Measurements from ENCODE around the gene CASP2. TPM values are rescaled to one million over a fixed set of nuclear protein-coding genes. Genes with fewer than 3 reads are reported as not detected.

Gene CASP2
- total and polyA plus RNA-seq, 2 of the 13 experiments (the other 11 are each of a cell fraction or from before 2014, with no cell fraction given), result 10.2 to 13.7 TPM

GRCh38 chr7:143321242-143321641 is 33.1 kb downstream of the CASP2 start (continued):
- no peak for TF ChIP-seq HMGXB3 (CRISPR knock-in tag; IDR thresholded peaks at IDR 0.05; ENCODE audit: borderline replicate concordance)
- no peak for TF ChIP-seq TMF1 (CRISPR knock-in tag; IDR thresholded peaks at IDR 0.05; ENCODE audit: low read depth)
- TF ChIP-seq E2F1 (CRISPR knock-in tag; IDR thresholded peaks at IDR 0.05), result no peak
- no peak for TF ChIP-seq TCF12 (IDR thresholded peaks at IDR 0.05)
- TF ChIP-seq TCF12 (CRISPR knock-in tag; IDR thresholded peaks at IDR 0.05), result no peak
- no peak for TF ChIP-seq THAP11 (CRISPR knock-in tag; IDR thresholded peaks at IDR 0.05)
- no peak for TF ChIP-seq ZNF331 (CRISPR knock-in tag; IDR thresholded peaks at IDR 0.05)

DNA sequence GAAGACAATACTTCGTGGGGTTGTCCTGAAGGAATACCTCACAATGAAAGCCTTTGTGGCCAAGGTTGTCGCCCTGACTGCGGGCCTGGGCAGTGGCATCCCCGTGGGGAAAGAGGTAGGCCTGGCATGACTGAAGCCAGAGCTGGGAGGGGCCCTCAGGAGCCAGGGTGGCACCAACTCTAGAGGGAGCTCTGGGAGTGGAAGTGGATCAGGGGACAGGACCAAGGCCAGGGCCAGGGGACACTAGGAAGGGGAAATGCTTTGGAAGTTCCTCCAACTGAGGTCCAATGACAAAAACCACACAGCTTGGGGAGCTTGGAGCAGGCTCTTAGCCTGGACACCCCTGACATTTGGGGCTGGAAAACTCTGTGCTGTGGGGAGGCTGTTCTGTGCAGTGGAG is 33.6 kb downstream of the CASP2 start:
- Histone ChIP-seq H3K79me2 (ENCODE audit: insufficient read depth, low read length) (no peaks in the 10 kb centered on the region), H2AFZ (ENCODE audit: low read length) (no peak overlapping the region), H3K36me3 (replicated peaks in 1 of 2; ENCODE audit: control insufficient read depth in 1 of 2, insufficient read depth in 2 of 2, low read length in 2 of 2) (no peaks in the 10 kb centered on the region), H3K4me2 (ENCODE audit: low read depth, low read length) (no peak overlapping the region), H3K9ac (ENCODE audit: insufficient read depth, low read depth, low read length) (no peak overlapping the region), H3K9me3 (ENCODE audit: low read length) (no peaks in the 10 kb centered on the region), H3K4me3 (replicated peaks in 1 of 3; ENCODE audit: insufficient read depth in 1 of 3, low read depth in 2 of 3, low read length in 3 of 3) (no peak overlapping the region), H3K27ac (ENCODE audit: extremely low read length, insufficient read depth, low read length) (no peak overlapping the region), H3K27me3 (ENCODE audit: control insufficient read depth in 1 of 2, insufficient read depth in 2 of 2, low read length in 2 of 2) (peaks cover 0 to 7% of the 10 kb centered on the region in 2 experiments; a peak in 2 of 5 replicates), H4K20me1 (ENCODE audit: insufficient read depth, low read length) (no peaks in the 10 kb centered on the region), H3K4me1 (ENCODE audit: insufficient read depth, low read length) (peaks cover 31% of the 10 kb centered on the region)
- WGBS (ENCODE audit: low lambda C conversion rate), result 52% methylated on average over 4 of the region's 4 CpGs
- in situ Hi-C loops (cut with HindIII; ENCODE audit: extremely low pct_ligation_motif_present, low pct_unique_long_range_greater_than_20kb), result loop anchor here (5.0 kb wide), 1 partner anchor 96 kb away; no protein-coding TSS in a partner anchor
- POLR2A ChIA-PET, result no interaction called here
- peak; percentile 48 for ATAC-seq
- CTCF ChIA-PET (ENCODE audit: low intra/inter-chr PET ratio, low total read pairs), result interaction anchor here (0.7 kb wide), 1 partner anchor 89 kb away, joined by 3 read pairs; no protein-coding TSS in a partner anchor
- intact Hi-C loops (cut with micrococcal nuclease; ENCODE audit: unreplicated experiment), result loop anchor here (1.0 kb wide), 1 partner anchor 95 kb away; no protein-coding TSS in a partner anchor
- TF ChIP-seq REST (IDR thresholded peaks at IDR 0.05; ENCODE audit: borderline replicate concordance in 1 of 2, low read depth in 1 of 2, low read length in 2 of 2) (peak in 1 of 2 experiments; percentile 79), SRSF4 (IDR thresholded peaks at IDR 0.05; ENCODE audit: low read depth, low read length, poor library complexity, severe bottlenecking) (no peak), CTCF (CRISPR knock-in tag; IDR thresholded peaks at IDR 0.05) (peak; percentile 49), STAG1 (CRISPR knock-in tag; IDR thresholded peaks at IDR 0.05) (peak; percentile 56)
- no TSS peak for BruUV-seq (replicated peaks)
- DNase-seq (ENCODE audit: low spot score), result no peak
- FAIRE-seq, result no peak
